ENCODE measurements around the gene GABBR2.
A peak's percentile ranks its signal among the peaks of the same experiment; 100 is the strongest.
"Not testable (repeated sequence)": the region's sequence is repeated elsewhere in the genome, so short reads cannot be mapped to it uniquely, and the experiment has no call there.

GABBR2 gene

DNA sequence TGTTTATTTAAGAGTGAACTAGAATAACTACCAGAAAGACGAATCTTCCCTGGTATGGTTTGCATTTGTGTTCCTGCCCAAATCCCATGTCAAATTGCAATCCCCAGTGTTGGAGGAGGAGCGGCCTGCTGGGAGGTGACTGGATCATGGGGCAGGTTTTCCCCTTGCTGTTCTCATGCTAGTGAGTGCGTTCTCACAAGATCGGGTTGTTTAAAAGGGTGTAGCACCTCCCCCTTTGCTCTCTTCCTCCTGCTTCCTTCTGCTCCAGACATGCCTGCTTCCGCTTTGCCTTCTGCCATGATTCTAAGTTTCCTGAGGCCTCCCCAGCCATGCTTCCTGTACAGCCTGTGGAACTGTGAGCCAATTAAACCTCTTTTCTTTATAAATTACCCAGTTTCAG is 242.9 kb downstream of the GABBR2 start:
- TF ChIP-seq, protein P1, sequence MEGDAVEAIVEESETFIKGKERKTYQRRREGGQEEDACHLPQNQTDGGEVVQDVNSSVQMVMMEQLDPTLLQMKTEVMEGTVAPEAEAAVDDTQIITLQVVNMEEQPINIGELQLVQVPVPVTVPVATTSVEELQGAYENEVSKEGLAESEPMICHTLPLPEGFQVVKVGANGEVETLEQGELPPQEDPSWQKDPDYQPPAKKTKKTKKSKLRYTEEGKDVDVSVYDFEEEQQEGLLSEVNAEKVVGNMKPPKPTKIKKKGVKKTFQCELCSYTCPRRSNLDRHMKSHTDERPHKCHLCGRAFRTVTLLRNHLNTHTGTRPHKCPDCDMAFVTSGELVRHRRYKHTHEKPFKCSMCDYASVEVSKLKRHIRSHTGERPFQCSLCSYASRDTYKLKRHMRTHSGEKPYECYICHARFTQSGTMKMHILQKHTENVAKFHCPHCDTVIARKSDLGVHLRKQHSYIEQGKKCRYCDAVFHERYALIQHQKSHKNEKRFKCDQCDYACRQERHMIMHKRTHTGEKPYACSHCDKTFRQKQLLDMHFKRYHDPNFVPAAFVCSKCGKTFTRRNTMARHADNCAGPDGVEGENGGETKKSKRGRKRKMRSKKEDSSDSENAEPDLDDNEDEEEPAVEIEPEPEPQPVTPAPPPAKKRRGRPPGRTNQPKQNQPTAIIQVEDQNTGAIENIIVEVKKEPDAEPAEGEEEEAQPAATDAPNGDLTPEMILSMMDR (conservative IDR thresholded peaks at IDR 0.05; ENCODE audit: control insufficient read depth, insufficient read depth, low read depth, low read length) = no peak
- H3K4me3 ChIP-seq (ENCODE audit: control insufficient read depth, low read depth, low read length) = no peak overlapping the region
- DNase-seq (ENCODE audit: low read depth) = no peak

DNA sequence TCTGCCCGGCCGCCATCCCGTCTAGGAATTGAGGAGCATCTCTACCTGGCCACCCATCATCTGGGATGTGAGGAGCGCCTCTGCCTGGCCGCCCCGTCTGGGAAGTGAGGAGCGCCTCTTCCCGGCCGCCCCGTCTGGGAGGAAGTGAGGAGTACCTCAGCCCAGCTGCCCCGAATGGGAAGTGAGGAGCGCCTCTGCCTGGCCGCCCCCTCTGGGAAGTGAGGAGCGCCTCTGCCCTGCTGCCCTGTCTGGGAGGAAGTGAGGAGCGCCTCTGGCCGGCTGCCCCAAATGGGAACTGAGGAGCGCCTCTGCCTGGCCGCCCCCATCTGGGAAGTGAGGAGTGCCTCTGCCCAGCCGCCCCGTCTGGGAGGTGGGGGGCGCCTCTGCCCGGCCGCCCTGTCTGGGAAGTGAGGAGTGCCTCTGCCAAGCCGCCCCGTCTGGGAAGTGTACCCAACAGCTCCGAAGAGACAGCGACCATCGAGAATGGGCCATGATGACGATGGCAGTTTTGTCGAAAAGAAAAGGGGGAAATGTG is 244.5 kb downstream of the GABBR2 start:
- not testable (repeated sequence) for H3K4me3 ChIP-seq (ENCODE audit: control insufficient read depth, low read depth, low read length); DNase-seq (ENCODE audit: low read depth)

DNA sequence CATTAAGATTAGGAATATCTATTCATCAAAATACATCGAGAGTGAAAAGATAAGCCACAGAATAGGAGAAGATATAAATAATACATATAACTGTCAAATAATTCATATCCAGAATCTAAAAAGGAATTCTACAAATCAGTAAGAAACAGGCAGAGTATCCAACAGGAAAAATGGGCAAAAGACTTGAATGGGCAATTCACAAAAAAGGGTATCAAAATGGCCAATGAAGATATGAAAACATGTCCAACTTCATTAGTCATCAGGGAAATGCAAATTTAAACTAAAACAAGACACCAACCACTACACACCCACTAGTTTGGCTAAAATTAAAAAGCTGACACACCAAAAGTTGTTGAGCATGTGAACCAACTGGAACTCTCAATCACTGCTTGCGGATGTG is 246.4 kb downstream of the GABBR2 start:
- TF ChIP-seq, protein P1 (conservative IDR thresholded peaks at IDR 0.05; ENCODE audit: control insufficient read depth, insufficient read depth, low read depth, low read length) = no peak
- DNase-seq (ENCODE audit: low read depth) = no peak

DNA sequence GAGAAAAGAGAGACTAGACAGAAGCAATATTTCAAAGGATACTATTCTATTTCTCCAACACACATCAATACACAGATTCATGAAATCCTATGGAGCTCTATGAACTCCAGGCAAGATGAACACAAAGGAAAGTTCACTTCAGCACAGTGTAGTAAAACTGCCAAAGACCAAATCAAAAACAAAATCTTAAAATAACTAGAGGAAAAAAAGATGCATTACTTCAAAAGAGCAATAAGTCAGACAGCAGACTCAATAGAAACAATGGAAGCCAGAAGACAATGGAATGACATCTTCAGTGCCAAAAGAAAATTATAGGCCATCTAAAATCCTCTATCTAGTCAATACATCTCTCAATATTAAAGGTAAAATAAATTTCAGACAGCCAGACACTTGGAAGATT is 248.0 kb downstream of the GABBR2 start:
- TF ChIP-seq, protein P1 (conservative IDR thresholded peaks at IDR 0.05; ENCODE audit: control insufficient read depth, insufficient read depth, low read depth, low read length) = no peak
- H3K4me3 ChIP-seq (ENCODE audit: control insufficient read depth, low read depth, low read length) = no peak overlapping the region
- peak; percentile 15 for DNase-seq (ENCODE audit: low read depth)

More for the DNA sequence above, 246.4 kb downstream of the GABBR2 start:
- no peak overlapping the region for H3K4me3 ChIP-seq (ENCODE audit: control insufficient read depth, low read depth, low read length)

DNA sequence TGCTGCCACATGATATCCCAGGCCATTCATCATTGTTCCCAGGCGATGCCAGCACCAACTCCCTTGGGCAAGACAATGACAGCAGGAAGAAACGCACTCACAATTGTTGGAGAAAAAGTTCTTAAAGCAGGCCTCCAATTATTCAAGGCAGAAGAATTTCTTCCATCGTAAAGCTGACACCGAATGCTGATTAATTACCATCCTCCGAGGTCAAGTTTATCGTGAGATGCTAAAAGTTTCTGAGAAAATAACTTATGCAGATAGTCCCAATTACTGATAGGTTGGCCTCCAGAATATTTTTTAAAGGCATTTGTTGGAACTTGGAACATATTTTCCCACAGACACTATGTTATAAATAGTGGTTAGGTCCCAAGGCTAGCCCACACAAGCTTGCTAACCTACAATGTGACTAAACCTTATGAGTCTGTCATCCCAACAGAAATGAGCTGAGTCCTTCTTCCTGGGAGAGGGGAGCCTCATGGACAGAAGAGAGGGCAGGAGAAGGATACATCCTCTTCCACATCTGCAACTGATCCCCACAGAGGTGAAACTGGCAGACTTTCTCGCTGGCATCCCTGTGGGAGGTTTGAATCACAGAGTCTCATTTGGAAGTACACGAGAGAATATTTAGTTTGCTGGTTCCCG is 250.9 kb downstream of the GABBR2 start:
- TF ChIP-seq, protein P1 (conservative IDR thresholded peaks at IDR 0.05; ENCODE audit: control insufficient read depth, insufficient read depth, low read depth, low read length) = no peak
- peak; percentile 42 for DNase-seq (ENCODE audit: low read depth)
- H3K4me3 ChIP-seq (ENCODE audit: control insufficient read depth, low read depth, low read length) = no peak overlapping the region

DNA sequence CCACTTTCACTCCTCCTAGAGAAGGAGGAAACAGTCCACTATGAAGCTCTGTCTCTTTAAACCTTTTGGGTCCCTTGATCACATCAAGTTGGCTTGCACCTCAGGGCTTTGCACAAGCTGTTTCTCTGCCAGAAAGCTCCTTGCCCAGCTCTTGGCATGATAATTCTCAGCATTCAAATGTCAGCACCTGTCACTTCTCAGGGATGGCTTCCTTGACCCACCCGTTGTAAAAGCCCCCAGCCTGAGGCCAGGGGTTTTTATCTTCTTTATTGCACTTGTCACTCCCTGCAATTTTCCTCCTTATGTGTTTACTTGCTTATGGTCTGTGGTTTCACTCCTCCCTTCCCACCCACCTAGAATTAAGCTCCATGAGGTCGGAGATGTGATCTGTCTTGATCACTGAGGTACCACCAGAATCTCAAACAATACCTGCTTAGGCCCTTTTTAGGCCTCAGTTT is 252.6 kb downstream of the GABBR2 start:
- H3K4me3 ChIP-seq (ENCODE audit: control insufficient read depth, low read depth, low read length) = no peak overlapping the region
- DNase-seq (ENCODE audit: low read depth) = no peak
- TF ChIP-seq, protein P1 (conservative IDR thresholded peaks at IDR 0.05; ENCODE audit: control insufficient read depth, insufficient read depth, low read depth, low read length) = no peak

DNA sequence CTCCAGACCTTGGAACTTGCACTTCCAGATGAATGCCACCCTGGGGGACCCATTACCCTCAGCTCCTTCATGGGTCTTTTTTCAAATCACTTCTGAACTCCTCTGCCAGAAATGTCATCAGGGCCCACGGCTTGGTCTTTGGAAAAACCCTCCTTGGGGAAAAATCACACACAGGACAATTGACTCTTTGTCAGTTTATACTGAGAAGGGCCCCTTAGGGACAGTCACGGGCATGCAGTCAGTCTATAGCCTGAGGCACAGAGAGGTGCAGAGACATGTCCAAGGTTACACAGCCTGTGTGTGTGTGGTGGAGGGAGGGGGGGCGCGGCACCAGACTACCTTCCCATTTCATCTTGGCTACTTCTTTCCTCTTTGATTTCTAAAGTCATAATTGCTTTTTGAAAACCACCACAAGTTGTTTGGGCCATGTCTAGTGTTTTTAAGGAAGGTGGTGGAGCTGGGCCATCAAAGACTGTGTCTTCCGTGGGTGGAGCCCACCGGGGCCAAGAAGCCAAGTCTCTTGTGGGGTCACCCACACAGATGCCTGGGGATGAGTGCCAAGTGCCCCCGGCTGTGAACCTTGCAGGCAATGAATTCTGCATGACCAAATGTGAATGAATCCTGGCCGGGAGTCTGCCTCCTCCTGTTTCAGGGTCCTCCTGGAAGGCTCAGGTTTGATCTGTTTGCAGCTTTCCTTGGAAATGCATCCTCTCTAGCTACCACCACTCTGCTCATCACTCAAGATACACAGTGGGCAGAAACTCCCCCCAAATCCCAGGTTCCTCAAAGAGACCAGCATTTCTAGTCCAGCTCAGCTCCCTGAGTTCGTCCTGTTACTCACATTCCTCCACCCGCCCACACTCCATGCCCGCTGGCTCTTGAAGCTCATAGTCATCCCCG is 253.2 kb downstream of the GABBR2 start:
- peak; percentile 71 for DNase-seq (ENCODE audit: low read depth)
- no peak overlapping the region for H3K4me3 ChIP-seq (ENCODE audit: control insufficient read depth, low read depth, low read length)
- TF ChIP-seq, protein P1 (conservative IDR thresholded peaks at IDR 0.05; ENCODE audit: control insufficient read depth, insufficient read depth, low read depth, low read length) = no peak

Measured in fibroblast of mammary gland (primary cell).